ENCODE measurements around the gene OR51E1. TPM values are rescaled to one million over a fixed set of nuclear protein-coding genes. Genes with fewer than 3 reads are reported as not detected.

Gene OR51E1
- polyA plus RNA-seq, 1 donor (not counting 4 experiments of a cell fraction or from before 2014, with no cell fraction given), result not detected

GRCh38 chr11:4643076-4643475, 706 bp upstream of the OR51E1 start:
- dilution Hi-C loops (cut with MboI; ENCODE audit: extremely low pct_ligation_motif_present, low sequenced_read_pairs), result no loop called here

GRCh38 chr11:4644233-4644632, 451 bp downstream of the OR51E1 start:
- H3K36me3 ChIP-seq (ENCODE audit: control insufficient read depth in 2 of 2, extremely low read depth in 1 of 2, insufficient read depth in 2 of 2, low read length in 2 of 2), result no peaks in the 10 kb centered on the region

More at GRCh38 chr11:4643076-4643475, 706 bp upstream of the OR51E1 start:
- no peak overlapping the region for H2AFZ ChIP-seq (ENCODE audit: control insufficient read depth, low read length)
- no peaks in the 10 kb centered on the region for H4K20me1 ChIP-seq (ENCODE audit: control insufficient read depth, extremely low read depth, insufficient read depth, low read length)
- H3K27ac ChIP-seq (ENCODE audit: control insufficient read depth, insufficient read depth, low read length), result no peak overlapping the region
- H3K4me3 ChIP-seq (ENCODE audit: control insufficient read depth in 2 of 3, extremely low read depth in 1 of 3, insufficient read depth in 2 of 3, low read depth in 1 of 3, low read length in 3 of 3), result no peak overlapping the region
- no peaks in the 10 kb centered on the region for H3K4me1 ChIP-seq (ENCODE audit: control insufficient read depth, extremely low read depth, insufficient read depth, low read length)
- H3K79me2 ChIP-seq (ENCODE audit: control insufficient read depth, insufficient read depth, low read length), result no peaks in the 10 kb centered on the region
- H3K9ac ChIP-seq (ENCODE audit: control insufficient read depth, extremely low read depth, insufficient read depth, low read length), result no peak overlapping the region
- no peak for FAIRE-seq
- no peaks in the 10 kb centered on the region for H3K9me3 ChIP-seq (ENCODE audit: control insufficient read depth, low read depth, low read length)
- H3K4me2 ChIP-seq (ENCODE audit: control insufficient read depth, extremely low read depth, insufficient read depth, low read depth, low read length), result no peak overlapping the region
- no peaks in the 10 kb centered on the region for H3K9me1 ChIP-seq (ENCODE audit: control insufficient read depth, extremely low read depth, insufficient read depth, low read length)
- H3K36me3 ChIP-seq (ENCODE audit: control insufficient read depth in 2 of 2, extremely low read depth in 1 of 2, insufficient read depth in 2 of 2, low read length in 2 of 2), result no peaks in the 10 kb centered on the region
- DNase-seq (ENCODE audit: low read depth, low spot score), result no peak
- TF ChIP-seq EZH2 (IDR thresholded peaks at IDR 0.05; ENCODE audit: low read length), result no peak
- TF ChIP-seq, protein P1, sequence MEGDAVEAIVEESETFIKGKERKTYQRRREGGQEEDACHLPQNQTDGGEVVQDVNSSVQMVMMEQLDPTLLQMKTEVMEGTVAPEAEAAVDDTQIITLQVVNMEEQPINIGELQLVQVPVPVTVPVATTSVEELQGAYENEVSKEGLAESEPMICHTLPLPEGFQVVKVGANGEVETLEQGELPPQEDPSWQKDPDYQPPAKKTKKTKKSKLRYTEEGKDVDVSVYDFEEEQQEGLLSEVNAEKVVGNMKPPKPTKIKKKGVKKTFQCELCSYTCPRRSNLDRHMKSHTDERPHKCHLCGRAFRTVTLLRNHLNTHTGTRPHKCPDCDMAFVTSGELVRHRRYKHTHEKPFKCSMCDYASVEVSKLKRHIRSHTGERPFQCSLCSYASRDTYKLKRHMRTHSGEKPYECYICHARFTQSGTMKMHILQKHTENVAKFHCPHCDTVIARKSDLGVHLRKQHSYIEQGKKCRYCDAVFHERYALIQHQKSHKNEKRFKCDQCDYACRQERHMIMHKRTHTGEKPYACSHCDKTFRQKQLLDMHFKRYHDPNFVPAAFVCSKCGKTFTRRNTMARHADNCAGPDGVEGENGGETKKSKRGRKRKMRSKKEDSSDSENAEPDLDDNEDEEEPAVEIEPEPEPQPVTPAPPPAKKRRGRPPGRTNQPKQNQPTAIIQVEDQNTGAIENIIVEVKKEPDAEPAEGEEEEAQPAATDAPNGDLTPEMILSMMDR (optimal IDR thresholded peaks at IDR 0.05 in 1 of 3, IDR thresholded peaks at IDR 0.05 in 1 of 3, conservative IDR thresholded peaks at IDR 0.05 in 1 of 3; ENCODE audit: extremely low read depth in 1 of 3, insufficient read depth in 2 of 3, low read length in 3 of 3), result no peak
- no peaks in the 10 kb centered on the region for H3K27me3 ChIP-seq (ENCODE audit: control insufficient read depth, extremely low read depth, insufficient read depth, low read length)

More at GRCh38 chr11:4644233-4644632, 451 bp downstream of the OR51E1 start:
- H3K9ac ChIP-seq (ENCODE audit: control insufficient read depth, extremely low read depth, insufficient read depth, low read length), result no peak overlapping the region
- dilution Hi-C loops (cut with MboI; ENCODE audit: extremely low pct_ligation_motif_present, low sequenced_read_pairs), result no loop called here
- H4K20me1 ChIP-seq (ENCODE audit: control insufficient read depth, extremely low read depth, insufficient read depth, low read length), result no peaks in the 10 kb centered on the region
- no peak overlapping the region for H3K27ac ChIP-seq (ENCODE audit: control insufficient read depth, insufficient read depth, low read length)
- DNase-seq (ENCODE audit: low read depth, low spot score) (no peak), FAIRE-seq (no peak)
- H3K27me3 ChIP-seq (ENCODE audit: control insufficient read depth, extremely low read depth, insufficient read depth, low read length), result no peaks in the 10 kb centered on the region
- no peak overlapping the region for H3K4me2 ChIP-seq (ENCODE audit: control insufficient read depth, extremely low read depth, insufficient read depth, low read depth, low read length)
- H3K9me3 ChIP-seq (ENCODE audit: control insufficient read depth, low read depth, low read length), result no peaks in the 10 kb centered on the region
- no peak overlapping the region for H3K4me3 ChIP-seq (ENCODE audit: control insufficient read depth in 2 of 3, extremely low read depth in 1 of 3, insufficient read depth in 2 of 3, low read depth in 1 of 3, low read length in 3 of 3)
- no peaks in the 10 kb centered on the region for H3K79me2 ChIP-seq (ENCODE audit: control insufficient read depth, insufficient read depth, low read length)
- no peaks in the 10 kb centered on the region for H3K9me1 ChIP-seq (ENCODE audit: control insufficient read depth, extremely low read depth, insufficient read depth, low read length)
- no peak overlapping the region for H2AFZ ChIP-seq (ENCODE audit: control insufficient read depth, low read length)
- no peaks in the 10 kb centered on the region for H3K4me1 ChIP-seq (ENCODE audit: control insufficient read depth, extremely low read depth, insufficient read depth, low read length)
- no peak for TF ChIP-seq EZH2 (IDR thresholded peaks at IDR 0.05; ENCODE audit: low read length)
- TF ChIP-seq, protein P1 (optimal IDR thresholded peaks at IDR 0.05 in 1 of 3, IDR thresholded peaks at IDR 0.05 in 1 of 3, conservative IDR thresholded peaks at IDR 0.05 in 1 of 3; ENCODE audit: extremely low read depth in 1 of 3, insufficient read depth in 2 of 3, low read length in 3 of 3), result no peak
